Lower leg skin (tissue), 3 donors: ENCODE data around the gene NGEF.

ENCODE experiments used
- POLR2A ChIP-seq, 2 donors: fragments of 450-650 bp; IDR thresholded peaks; one replicate each; pipeline ENCODE4 v1.6.1; 2016 to 2017; ENCODE audit warnings: antibody characterized with exemption in 2 of 2, mild to moderate bottlenecking in 1 of 2, moderate library complexity in 1 of 2
- TF ChIP-seq, protein P1 (sequence below), 3 donors: fragments of 450-650 bp; IDR thresholded peaks; one replicate each; pipeline ENCODE4 v1.5.1; 2016; ENCODE audit warnings: antibody characterized with exemption in 3 of 3, mild to moderate bottlenecking in 3 of 3, moderate library complexity in 2 of 3

DNA sequence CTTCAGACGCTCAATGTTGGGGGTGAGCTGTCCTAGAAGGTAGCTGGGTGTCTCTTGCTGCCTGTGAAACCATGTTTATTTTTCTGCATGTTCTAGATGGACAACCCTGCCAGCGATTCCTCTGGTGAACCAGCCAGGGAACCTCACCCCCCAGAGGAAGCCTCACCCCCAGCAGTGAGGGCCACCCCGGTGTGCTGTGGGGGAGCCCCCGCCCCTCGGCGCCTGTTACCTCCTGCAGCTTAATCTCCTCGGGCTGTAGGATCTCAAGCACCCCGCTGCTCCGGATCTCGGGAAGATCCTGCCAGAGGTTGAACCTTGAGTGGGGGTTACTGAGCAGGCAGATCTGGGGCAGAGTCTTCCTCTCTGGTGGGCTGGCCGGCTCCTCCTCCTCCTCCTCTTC, 93.0 kb downstream of the NGEF start:
- TF ChIP-seq, protein P1, sequence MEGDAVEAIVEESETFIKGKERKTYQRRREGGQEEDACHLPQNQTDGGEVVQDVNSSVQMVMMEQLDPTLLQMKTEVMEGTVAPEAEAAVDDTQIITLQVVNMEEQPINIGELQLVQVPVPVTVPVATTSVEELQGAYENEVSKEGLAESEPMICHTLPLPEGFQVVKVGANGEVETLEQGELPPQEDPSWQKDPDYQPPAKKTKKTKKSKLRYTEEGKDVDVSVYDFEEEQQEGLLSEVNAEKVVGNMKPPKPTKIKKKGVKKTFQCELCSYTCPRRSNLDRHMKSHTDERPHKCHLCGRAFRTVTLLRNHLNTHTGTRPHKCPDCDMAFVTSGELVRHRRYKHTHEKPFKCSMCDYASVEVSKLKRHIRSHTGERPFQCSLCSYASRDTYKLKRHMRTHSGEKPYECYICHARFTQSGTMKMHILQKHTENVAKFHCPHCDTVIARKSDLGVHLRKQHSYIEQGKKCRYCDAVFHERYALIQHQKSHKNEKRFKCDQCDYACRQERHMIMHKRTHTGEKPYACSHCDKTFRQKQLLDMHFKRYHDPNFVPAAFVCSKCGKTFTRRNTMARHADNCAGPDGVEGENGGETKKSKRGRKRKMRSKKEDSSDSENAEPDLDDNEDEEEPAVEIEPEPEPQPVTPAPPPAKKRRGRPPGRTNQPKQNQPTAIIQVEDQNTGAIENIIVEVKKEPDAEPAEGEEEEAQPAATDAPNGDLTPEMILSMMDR (IDR thresholded peaks at IDR 0.05), result no peak
- TF ChIP-seq POLR2A (IDR thresholded peaks at IDR 0.05), result no peak
